HTR-8/SVneo (cell line): ENCODE measurements around the gene NT5C1B.

Experiments
- DNase-seq: peaks from one replicate; pipeline ENCODE4 v3.0.0; 2011; ENCODE audit warnings: low spot score, mixed read lengths; ENCODE audit not compliant: insufficient read length
- FAIRE-seq: peaks from 2 replicates; lab custom pipeline; 2011; peaks lifted over from hg19 to GRCh38; lab: Jason Lieb, UNC

Gene NT5C1B

GRCh38 chr2:18519914-18520450 is 69.4 kb downstream of the NT5C1B start:
- FAIRE-seq (no peak), DNase-seq (no peak)

- FAIRE-seq (no peak), DNase-seq (peak; percentile 46)
These were observed 71.0 kb downstream of the NT5C1B start for GRCh38 chr2:18518116-18519111.

GRCh38 chr2:18517386-18517785 is 72.0 kb downstream of the NT5C1B start:
- FAIRE-seq (no peak), DNase-seq (no peak)

- FAIRE-seq, result no peak
- peak; percentile 41 for DNase-seq
These were observed 73.3 kb downstream of the NT5C1B start for GRCh38 chr2:18516112-18516511.

- peak; percentile 42 for FAIRE-seq
- no peak for DNase-seq
These were observed 74.6 kb downstream of the NT5C1B start for GRCh38 chr2:18514526-18515461.
